K562 (cell line): Measurements from ENCODE around the gene MRI1. TPM values are rescaled to one million over a fixed set of nuclear protein-coding genes. Genes with fewer than 3 reads are reported as not detected.

Experiments
- BHLHE40 ChIP-seq: IDR thresholded peaks from 2 replicates; pipeline ENCODE4 v1.6.1; 2011; ENCODE audit warnings: low read length, improper control_type of control experiment
- CBX1 ChIP-seq: sonication (generic); IDR thresholded peaks from 2 replicates; pipeline ENCODE4 v1.6.1; 2016; ENCODE audit warnings: antibody characterized with exemption, low read depth, mild to moderate bottlenecking
- CREM ChIP-seq: IDR thresholded peaks from 2 replicates; pipeline ENCODE4 v1.6.1; 2014; ENCODE audit warnings: antibody characterized with exemption, low read depth
- E2F6 ChIP-seq, 2 experiments: IDR thresholded peaks; 2 replicates each; pipeline ENCODE4 v1.6.1; 2011; ENCODE audit warnings: borderline replicate concordance in 1 of 2, control low read depth in 1 of 2, low read depth in 1 of 2, low read length in 1 of 2, mild to moderate bottlenecking in 1 of 2, mixed read lengths in 1 of 2, moderate library complexity in 1 of 2; ENCODE audit not compliant: insufficient read depth in 1 of 2, insufficient read length in 1 of 2, poor library complexity in 1 of 2, severe bottlenecking in 1 of 2; ENCODE audit errors: extremely low read depth in 1 of 2
- E2F8 ChIP-seq: fragments of 450-650 bp; IDR thresholded peaks from 2 replicates; pipeline ENCODE4 v1.7.1; 2018; ENCODE audit warnings: mild to moderate bottlenecking, low read depth; ENCODE audit not compliant: partially characterized antibody
- EWSR1 ChIP-seq: fragments of 450-650 bp; IDR thresholded peaks from 2 replicates; pipeline ENCODE4 v1.6.1; 2018; ENCODE audit warnings: borderline replicate concordance, mild to moderate bottlenecking, low read depth, moderate library complexity; ENCODE audit not compliant: partially characterized antibody
- GMEB1 ChIP-seq: fragments of 250-450 bp; sonication (Bioruptor Pico); IDR thresholded peaks from 2 replicates; pipeline ENCODE4 v1.4.0; 2020; ENCODE audit warnings: mild to moderate bottlenecking
- KDM1A ChIP-seq, 2 experiments: fragments of 450-650 bp; IDR thresholded peaks; 2 replicates each; pipeline ENCODE4 v1.6.1; 2016; ENCODE audit warnings: mild to moderate bottlenecking in 2 of 2
- MCM7 ChIP-seq, 2 experiments: fragments of 450-650 bp; IDR thresholded peaks; 2 replicates each; pipeline ENCODE4 v1.6.1; 2016 to 2018
- PHF20 ChIP-seq: fragments of 450-650 bp; IDR thresholded peaks from 2 replicates; pipeline ENCODE4 v1.6.1; 2018; ENCODE audit not compliant: partially characterized antibody
- POLR2AphosphoS5 ChIP-seq: IDR thresholded peaks from 2 replicates; pipeline ENCODE4 v1.6.1; 2011; ENCODE audit warnings: mild to moderate bottlenecking, low read depth, low read length, moderate library complexity; ENCODE audit not compliant: control insufficient read depth, insufficient read depth
- ZNF12 ChIP-seq: sonication (generic); formaldehyde crosslinking; IDR thresholded peaks from 2 replicates; pipeline ENCODE4 v1.4.0; 2020; ENCODE audit warnings: mild to moderate bottlenecking, missing genetic modification reagents
- ZNF217 ChIP-seq: sonication (generic); formaldehyde crosslinking; IDR thresholded peaks from 2 replicates; pipeline ENCODE4 v1.8.0; 2022; ENCODE audit warnings: mild to moderate bottlenecking, missing genetic modification reagents
- polyA plus RNA-seq, 8 experiments: library from polyadenylated mRNA; depleted of rRNA in 4 of 8; stranded (reverse) in 5 of 8; unstranded in 3 of 8; fragments of >200 nt; fragmentation: Nextera tagmentation in 2 of 8; fragmentation: Illumina TruSeq in 1 of 8; extraction: Ambion mirVana in 2 of 8; extraction: Trizol in 1 of 8; gene quantifications; 2 replicates each; pipeline versions ENCODE4 v1.2.1 to v1.2.3, GENCODE V29; 2011 to 2014; ENCODE audit warnings: inconsistent platforms in 1 of 8, missing spikeins in 1 of 8
- total RNA-seq, 7 experiments: library from RNA; depleted of rRNA in 6 of 7; stranded (reverse); fragments of >200 nt in 6 of 7; fragmentation: Illumina TruSeq in 2 of 7; extraction: Trizol in 2 of 7; gene quantifications; 2 replicates each; pipeline versions ENCODE4 v1.2.1 to v1.2.3, GENCODE V29; 2011 to 2021; ENCODE audit warnings: low replicate concordance in 1 of 7
- TF ChIP-seq, protein P1 (sequence below): sonication (generic); formaldehyde crosslinking; IDR thresholded peaks from 2 replicates; pipeline ENCODE4 v1.8.1; 2023; ENCODE audit warnings: mild to moderate bottlenecking, missing genetic modification reagents
- TF ChIP-seq, protein P2 (sequence below): fragments of 250-450 bp; sonication (Bioruptor Pico); IDR thresholded peaks from 2 replicates; pipeline ENCODE4 v1.5.1; 2021; ENCODE audit warnings: mild to moderate bottlenecking
- TF ChIP-seq, protein P3 (sequence below): sonication (generic); formaldehyde crosslinking; IDR thresholded peaks from 2 replicates; pipeline ENCODE4 v1.8.0; 2022; ENCODE audit warnings: missing genetic modification reagents, mild to moderate bottlenecking, borderline replicate concordance

Gene MRI1
- total and polyA plus RNA-seq, 9 of the 15 experiments (the other 6 are each of a cell fraction or from before 2014, with no cell fraction given): 5.5 to 57.4 (median 28.2) TPM

DNA sequence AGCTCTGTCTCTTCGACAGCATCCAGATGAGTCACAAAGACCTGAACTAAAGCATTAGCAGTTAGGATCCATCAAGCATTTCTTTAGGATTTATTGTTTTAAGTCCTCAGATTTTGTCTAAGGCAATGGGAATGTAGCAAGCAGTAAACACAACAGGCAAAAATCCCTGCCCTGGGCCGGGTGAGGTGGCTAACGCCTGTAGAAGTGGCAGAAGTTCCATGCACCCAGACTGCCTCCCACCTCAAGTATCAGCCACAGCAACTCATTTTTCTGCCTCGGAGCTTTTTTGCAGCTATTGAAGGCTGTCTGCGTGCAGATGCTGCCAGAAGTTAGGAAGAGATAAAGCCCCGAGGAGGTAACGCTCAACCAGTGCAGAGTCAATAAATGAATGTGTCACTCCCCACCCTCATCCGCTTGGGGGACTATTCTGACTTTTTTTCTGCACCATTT lies 47.1 kb upstream of the MRI1 start (continued):
- TF ChIP-seq, protein P1, sequence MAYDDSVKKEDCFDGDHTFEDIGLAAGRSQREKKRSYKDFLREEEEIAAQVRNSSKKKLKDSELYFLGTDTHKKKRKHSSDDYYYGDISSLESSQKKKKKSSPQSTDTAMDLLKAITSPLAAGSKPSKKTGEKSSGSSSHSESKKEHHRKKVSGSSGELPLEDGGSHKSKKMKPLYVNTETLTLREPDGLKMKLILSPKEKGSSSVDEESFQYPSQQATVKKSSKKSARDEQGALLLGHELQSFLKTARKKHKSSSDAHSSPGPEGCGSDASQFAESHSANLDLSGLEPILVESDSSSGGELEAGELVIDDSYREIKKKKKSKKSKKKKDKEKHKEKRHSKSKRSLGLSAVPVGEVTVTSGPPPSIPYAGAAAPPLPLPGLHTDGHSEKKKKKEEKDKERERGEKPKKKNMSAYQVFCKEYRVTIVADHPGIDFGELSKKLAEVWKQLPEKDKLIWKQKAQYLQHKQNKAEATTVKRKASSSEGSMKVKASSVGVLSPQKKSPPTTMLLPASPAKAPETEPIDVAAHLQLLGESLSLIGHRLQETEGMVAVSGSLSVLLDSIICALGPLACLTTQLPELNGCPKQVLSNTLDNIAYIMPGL: no peak
- peak; percentile 81 for TF ChIP-seq BHLHE40
- TF ChIP-seq, protein P2, sequence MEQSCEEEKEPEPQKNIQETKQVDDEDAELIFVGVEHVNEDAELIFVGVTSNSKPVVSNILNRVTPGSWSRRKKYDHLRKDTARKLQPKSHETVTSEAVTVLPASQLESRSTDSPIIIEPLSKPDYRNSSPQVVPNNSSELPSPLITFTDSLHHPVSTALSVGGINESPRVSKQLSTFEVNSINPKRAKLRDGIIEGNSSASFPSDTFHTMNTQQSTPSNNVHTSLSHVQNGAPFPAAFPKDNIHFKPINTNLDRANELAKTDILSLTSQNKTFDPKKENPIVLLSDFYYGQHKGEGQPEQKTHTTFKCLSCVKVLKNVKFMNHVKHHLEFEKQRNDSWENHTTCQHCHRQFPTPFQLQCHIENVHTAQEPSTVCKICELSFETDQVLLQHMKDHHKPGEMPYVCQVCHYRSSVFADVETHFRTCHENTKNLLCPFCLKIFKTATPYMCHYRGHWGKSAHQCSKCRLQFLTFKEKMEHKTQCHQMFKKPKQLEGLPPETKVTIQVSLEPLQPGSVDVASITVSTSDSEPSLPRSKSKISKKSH (CRISPR knock-in tag): no peak
- TF ChIP-seq KDM1A (IDR thresholded peaks at IDR 0.05): peak; percentile 99
- no peak for TF ChIP-seq CBX1
- peak in 1 of 2 experiments; percentile 24 for TF ChIP-seq E2F6 (IDR thresholded peaks at IDR 0.05; ENCODE audit: borderline replicate concordance in 1 of 2, extremely low read depth in 1 of 2, insufficient read depth in 1 of 2, insufficient read length in 1 of 2, low read depth in 1 of 2, low read length in 1 of 2, poor library complexity in 1 of 2, severe bottlenecking in 1 of 2)
- no peak for TF ChIP-seq PHF20
- no peak for TF ChIP-seq MCM7 (IDR thresholded peaks at IDR 0.05)
- no peak for TF ChIP-seq ZNF12 (CRISPR knock-in tag)
- TF ChIP-seq POLR2AphosphoS5: peak; percentile 87
- TF ChIP-seq E2F8: no peak
- no peak for TF ChIP-seq ZNF217
- no peak for TF ChIP-seq EWSR1
- TF ChIP-seq GMEB1: no peak
- TF ChIP-seq, protein P3, sequence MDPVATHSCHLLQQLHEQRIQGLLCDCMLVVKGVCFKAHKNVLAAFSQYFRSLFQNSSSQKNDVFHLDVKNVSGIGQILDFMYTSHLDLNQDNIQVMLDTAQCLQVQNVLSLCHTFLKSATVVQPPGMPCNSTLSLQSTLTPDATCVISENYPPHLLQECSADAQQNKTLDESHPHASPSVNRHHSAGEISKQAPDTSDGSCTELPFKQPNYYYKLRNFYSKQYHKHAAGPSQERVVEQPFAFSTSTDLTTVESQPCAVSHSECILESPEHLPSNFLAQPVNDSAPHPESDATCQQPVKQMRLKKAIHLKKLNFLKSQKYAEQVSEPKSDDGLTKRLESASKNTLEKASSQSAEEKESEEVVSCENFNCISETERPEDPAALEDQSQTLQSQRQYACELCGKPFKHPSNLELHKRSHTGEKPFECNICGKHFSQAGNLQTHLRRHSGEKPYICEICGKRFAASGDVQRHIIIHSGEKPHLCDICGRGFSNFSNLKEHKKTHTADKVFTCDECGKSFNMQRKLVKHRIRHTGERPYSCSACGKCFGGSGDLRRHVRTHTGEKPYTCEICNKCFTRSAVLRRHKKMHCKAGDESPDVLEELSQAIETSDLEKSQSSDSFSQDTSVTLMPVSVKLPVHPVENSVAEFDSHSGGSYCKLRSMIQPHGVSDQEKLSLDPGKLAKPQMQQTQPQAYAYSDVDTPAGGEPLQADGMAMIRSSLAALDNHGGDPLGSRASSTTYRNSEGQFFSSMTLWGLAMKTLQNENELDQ: no peak
- TF ChIP-seq CREM: peak; percentile 51
